GM19452 (cell line): ENCODE measurements around the gene GRM7.

ENCODE experiments used
- ATAC-seq: cut with Tn5 transposase; IDR thresholded peaks from one replicate; pipeline ENCODE4 v1.9.1; 2021; ENCODE audit not compliant: unreplicated experiment

GRM7 gene

GRCh38 chr3:7754653-7755441 is 893.9 kb downstream of the GRM7 start:
- no peak for ATAC-seq

- ATAC-seq: no peak
Measured at GRCh38 chr3:7759630-7760029, 898.7 kb downstream of the GRM7 start.

- no peak for ATAC-seq
Measured at GRCh38 chr3:7760718-7761117, 899.8 kb downstream of the GRM7 start.

- ATAC-seq: no peak
Measured at GRCh38 chr3:7764115-7764514, 903.2 kb downstream of the GRM7 start.

GRCh38 chr3:7766530-7766929 is 905.6 kb downstream of the GRM7 start:
- ATAC-seq: no peak

- no peak for ATAC-seq
Measured at GRCh38 chr3:7779331-7779730, 918.4 kb downstream of the GRM7 start.

- ATAC-seq: no peak
Measured at GRCh38 chr3:7781395-7781794, 920.5 kb downstream of the GRM7 start.

- ATAC-seq: no peak
Measured at GRCh38 chr3:7787871-7788828, 927.2 kb downstream of the GRM7 start.

GRCh38 chr3:7788881-7789280 is 928.0 kb downstream of the GRM7 start:
- ATAC-seq: no peak

GRCh38 chr3:7789324-7789723 is 928.4 kb downstream of the GRM7 start:
- ATAC-seq: no peak

- ATAC-seq: no peak
Measured at GRCh38 chr3:7790141-7790540, 929.2 kb downstream of the GRM7 start.
